OCI-LY1 (cell line): ENCODE data around the gene UNC13A.

Experiments used
- CTCF ChIP-seq: fragments of 200-600 bp; sonication (generic), shearing (Covaris generic); IDR thresholded peaks from 2 replicates; pipeline ENCODE4 v1.5.1; 2017; ENCODE audit warnings: mild to moderate bottlenecking, antibody characterized with exemption, low read length, moderate library complexity, mixed read lengths
- EZH2 ChIP-seq: fragments of 200-600 bp; sonication (generic), shearing (Covaris generic); IDR thresholded peaks from 2 replicates; pipeline ENCODE4 v1.8.0; 2017; ENCODE audit warnings: borderline replicate concordance, mixed run types, mild to moderate bottlenecking, antibody characterized with exemption, low read length, moderate library complexity, mixed read lengths

- no peak for TF ChIP-seq CTCF
- TF ChIP-seq EZH2: no peak
Observed at GRCh38 chr19:17735410-17735809, 47.3 kb upstream of the UNC13A start.
